Thyroid gland (tissue), 4 donors: ENCODE data around the gene STXBP4.

ENCODE experiments used
- POLR2A ChIP-seq, 2 donors: fragments of 450-650 bp; IDR thresholded peaks; one replicate each; pipeline ENCODE4 v1.6.1; 2017; ENCODE audit warnings: antibody characterized with exemption in 2 of 2, mild to moderate bottlenecking in 2 of 2, moderate library complexity in 1 of 2
- TF ChIP-seq, protein P1 (sequence below), 6 experiments: fragments of 200-600 bp in 3 of 6; fragments of 450-650 bp in 3 of 6; sonication (generic) in 3 of 6; IDR thresholded peaks; one replicate each; pipeline ENCODE4 v1.5.1; 2016 to 2019; ENCODE audit warnings: antibody characterized with exemption in 6 of 6, mild to moderate bottlenecking in 2 of 6, inconsistent platforms in 1 of 6, moderate library complexity in 1 of 6

DNA sequence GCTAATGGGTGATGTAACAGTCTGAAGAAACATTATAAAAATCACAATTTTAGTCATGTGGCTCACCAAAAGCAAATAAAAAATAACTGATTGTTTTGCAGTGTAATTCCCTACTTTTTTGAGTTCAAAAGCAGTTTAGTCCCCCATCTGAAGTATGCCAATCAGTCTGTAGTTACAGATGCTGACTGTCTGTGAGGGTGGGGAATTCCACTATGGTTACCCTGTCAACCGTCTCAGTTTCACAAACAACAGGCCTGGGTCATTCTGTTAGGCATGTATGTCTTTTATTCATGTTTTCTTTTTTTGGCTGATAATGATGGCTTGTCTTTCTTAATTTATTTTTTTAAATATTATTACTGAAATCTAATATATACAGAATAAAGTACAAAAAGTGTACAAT lies 69.3 kb downstream of the STXBP4 start:
- TF ChIP-seq, protein P1, sequence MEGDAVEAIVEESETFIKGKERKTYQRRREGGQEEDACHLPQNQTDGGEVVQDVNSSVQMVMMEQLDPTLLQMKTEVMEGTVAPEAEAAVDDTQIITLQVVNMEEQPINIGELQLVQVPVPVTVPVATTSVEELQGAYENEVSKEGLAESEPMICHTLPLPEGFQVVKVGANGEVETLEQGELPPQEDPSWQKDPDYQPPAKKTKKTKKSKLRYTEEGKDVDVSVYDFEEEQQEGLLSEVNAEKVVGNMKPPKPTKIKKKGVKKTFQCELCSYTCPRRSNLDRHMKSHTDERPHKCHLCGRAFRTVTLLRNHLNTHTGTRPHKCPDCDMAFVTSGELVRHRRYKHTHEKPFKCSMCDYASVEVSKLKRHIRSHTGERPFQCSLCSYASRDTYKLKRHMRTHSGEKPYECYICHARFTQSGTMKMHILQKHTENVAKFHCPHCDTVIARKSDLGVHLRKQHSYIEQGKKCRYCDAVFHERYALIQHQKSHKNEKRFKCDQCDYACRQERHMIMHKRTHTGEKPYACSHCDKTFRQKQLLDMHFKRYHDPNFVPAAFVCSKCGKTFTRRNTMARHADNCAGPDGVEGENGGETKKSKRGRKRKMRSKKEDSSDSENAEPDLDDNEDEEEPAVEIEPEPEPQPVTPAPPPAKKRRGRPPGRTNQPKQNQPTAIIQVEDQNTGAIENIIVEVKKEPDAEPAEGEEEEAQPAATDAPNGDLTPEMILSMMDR (IDR thresholded peaks at IDR 0.05): no peak
- TF ChIP-seq POLR2A (IDR thresholded peaks at IDR 0.05): no peak
